ENCODE measurements around the gene CLNS1A.
"Not testable (repeated sequence)": the region's sequence is repeated elsewhere in the genome, so short reads cannot be mapped to it uniquely, and the experiment has no call there.

Gene CLNS1A, protein sequence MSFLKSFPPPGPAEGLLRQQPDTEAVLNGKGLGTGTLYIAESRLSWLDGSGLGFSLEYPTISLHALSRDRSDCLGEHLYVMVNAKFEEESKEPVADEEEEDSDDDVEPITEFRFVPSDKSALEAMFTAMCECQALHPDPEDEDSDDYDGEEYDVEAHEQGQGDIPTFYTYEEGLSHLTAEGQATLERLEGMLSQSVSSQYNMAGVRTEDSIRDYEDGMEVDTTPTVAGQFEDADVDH

DNA sequence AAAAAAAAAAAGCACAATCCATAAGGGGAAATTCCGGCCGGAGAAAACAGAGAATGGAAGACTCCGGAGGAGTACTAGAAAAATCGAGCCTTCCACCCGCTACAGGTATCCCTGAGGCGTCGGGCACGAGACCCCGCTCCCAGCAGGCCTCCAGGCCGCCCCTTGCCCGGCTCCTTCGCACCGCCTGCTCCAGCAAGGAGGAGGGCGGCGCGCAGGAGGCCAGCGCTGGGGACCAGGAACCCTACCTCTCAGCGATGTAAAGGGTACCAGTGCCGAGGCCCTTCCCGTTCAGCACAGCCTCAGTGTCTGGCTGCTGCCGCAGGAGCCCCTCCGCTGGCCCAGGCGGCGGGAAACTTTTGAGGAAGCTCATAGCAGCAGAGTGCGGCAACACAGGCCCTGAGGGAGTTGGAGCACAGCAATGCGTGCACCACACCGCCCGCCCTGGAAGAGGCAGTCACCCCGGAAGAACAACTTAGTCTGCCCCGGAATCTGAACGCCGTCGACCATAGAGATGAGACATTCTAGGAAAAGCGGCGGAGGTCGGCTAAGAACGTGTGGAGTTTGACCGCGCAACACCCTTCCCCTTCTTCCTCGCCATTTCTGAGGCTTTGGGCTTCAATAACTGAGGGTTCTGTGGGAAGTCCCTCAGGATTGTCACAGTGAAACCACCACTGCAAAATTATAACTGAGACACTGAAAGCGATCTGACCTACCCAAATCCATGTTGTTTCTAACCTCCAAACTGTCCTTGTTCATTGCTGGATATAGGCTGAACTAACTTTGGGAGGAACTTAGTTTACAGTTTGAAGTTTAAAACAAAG is at the start of gene CLNS1A:
CLNS1A (minus strand) TSS at position 450 of the 821 bp plus-strand sequence; CDS start at position 370, 80 bp downstream.
- peak; percentile 94 for DNase-seq (ENCODE audit: low spot score)

DNA sequence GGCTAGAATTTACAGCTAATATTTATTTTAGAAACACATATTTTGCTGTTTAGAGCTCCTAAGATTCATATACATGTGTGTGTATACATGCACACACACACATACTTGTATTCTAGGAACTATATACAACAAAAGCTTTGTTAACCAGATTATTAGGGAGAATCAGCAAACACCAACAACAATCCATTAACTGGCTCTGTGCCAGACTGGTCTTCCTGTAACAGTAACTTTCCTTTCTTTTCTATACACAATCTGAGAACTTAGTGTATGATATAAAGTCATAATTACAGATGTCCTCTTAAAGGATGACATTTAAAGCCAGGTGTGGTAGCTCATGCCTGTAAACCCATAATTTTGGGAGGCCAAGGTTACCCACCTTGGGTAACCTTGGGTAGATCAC is 49.5 kb upstream of the CLNS1A start:
- no peak for DNase-seq (ENCODE audit: low spot score)

DNA sequence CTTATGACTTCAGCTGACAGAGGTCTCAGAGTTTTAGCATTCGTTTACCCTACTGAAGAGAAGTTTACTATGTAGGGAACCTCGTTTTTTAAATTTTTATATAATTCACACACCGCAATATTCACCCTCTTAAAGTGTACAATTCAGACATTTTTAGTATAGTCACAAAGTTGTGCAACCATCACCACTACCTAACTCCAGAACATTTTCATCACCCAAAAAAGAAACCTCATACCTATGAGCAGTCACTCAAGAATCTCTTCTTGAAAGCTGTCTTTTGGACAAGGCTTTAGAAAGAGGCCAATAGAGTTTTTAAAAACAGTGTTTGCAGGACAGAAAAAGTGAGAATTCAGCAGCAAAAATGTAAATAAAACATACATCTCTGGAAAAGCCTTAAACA is 39.5 kb upstream of the CLNS1A start:
- DNase-seq (ENCODE audit: low spot score): no peak

DNA sequence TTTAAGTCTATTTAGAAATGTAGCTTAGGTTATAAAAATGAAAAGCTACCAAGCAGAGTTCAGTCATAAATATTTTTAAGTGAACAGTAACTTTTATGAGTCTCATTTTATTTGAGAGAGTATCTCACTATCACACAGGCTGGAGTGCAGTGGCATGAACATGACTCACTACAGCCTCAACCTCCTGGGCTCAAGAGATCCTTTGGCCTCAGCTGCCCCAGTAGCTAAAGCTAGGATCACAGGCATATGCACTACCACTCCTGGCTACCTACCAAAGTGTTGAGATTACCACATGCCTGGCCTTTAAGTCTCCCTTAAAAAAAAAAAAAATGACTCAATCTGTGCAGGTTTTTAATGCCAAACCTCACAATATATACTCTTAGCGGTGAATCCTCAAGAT is 34.7 kb upstream of the CLNS1A start:
- DNase-seq (ENCODE audit: low spot score): no peak

DNA sequence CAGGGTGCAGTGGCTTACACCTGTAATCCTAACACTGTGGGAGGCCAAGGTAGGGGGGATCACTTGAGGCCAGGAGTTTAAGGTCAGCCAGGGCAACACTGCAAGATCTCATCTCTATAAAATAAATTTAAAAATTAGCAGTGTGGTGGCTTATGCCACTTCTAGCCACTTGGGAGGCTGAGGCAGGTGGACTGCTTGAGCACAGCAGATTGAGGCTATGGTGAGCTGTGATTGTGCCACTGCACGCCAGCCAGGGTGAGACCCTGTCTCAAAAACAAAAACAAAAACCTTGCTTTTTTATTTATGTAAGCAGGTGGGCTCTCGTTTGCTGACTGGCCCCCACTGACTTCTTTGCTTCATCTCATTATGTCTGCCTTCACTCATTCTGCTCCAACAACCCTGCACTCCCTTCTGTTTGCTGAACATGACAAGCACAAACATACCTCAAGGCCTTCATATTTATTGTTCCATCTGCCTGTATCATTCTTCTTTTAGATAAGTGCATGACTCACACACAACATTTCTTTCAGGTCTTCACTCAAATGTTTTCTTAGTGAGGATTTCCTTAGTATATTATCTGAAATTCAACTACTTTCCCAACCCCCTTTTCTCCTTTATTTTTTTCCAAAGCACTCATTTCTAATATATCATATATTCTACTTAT is 32.4 kb upstream of the CLNS1A start:
- no peak for DNase-seq (ENCODE audit: low spot score)

DNA sequence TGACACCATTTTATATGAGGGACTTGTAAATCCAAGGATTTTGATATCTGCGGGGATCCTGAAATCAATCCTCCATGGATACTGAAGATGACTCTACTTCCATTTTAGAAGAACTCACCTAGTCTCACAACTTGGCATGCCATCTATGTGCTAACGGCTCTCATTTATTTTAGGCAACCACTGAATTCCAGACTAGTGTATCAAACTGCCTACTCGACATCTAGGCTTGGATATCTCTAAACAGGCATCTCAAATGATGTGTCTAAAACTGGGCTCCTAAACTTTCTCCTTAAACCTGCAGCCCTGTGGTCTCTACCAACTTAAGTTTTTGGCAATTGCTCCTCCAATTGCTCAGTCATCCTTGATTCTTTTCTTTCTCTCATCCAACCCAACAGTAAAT is 31.2 kb upstream of the CLNS1A start:
- no peak for DNase-seq (ENCODE audit: low spot score)

DNA sequence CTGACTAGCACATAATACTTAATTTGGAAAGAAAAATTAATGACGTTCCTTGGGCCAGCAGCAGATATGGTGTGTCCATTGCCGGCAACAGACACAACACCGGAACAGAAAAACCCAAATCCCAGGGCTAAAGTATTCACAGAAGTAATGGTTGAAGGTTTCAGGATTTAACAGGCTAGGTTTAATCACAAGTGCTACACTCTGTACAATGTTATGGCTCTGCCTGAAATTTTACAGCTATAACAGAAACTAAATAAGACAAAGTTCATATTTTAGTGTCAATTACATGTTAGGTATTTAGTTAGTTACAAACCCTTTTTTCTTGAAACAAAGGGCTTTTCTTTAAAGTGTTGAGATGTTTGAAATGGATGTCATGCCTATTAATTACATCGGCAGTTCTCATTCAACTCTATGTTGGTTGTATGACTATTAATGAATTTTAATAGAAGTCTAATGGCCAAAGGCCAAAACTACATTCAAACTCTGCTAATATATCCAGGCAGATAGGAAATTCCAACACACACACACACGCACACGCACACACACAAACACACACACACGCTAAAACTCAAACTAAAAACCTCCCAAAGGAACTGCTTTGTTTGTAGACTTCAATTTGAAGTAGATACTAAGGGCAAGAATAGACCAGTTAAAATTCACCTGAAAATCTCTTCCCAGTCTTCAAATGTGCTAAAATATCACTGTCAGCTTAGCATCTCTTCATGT is 27.8 kb upstream of the CLNS1A start:
- no peak for DNase-seq (ENCODE audit: low spot score)

DNA sequence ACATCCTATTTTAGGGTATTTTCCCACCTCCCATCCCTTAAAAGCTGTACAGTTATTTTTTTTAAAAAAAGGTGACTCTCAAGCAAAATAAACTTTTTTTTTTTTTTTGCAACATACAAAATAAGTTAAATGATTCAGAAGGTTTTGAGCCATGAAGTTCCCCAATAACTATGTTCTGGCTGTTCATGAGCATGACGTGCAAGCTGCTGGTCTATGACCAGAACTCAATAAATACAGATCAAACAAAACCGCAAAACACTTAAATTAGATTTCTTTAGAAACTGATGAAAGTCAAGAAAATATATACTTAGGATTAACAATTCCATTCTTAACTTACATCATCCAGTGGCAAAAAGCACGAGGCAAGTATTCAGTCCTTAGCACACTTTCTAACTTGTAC is 24.1 kb upstream of the CLNS1A start:
- DNase-seq (ENCODE audit: low spot score): peak; percentile 51

DNA sequence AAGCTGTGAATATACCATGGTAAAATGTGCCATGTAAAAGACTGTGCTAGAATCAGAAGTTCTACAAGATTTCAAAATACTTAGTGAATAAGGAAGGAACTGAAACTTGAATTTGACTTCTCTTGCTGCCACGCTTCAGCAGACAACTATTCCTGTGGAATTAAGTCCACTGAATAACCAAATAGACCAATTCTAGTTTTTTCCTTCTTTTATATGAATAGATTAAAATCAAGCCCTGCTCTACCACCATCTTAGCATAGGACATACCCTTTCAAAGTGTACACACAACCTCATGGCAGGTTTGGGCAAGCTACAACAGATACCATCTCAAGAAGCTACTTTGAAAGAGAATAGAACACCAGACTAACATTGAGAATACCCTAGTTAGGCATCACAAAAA is 23.4 kb upstream of the CLNS1A start:
- DNase-seq (ENCODE audit: low spot score): peak; percentile 57

DNA sequence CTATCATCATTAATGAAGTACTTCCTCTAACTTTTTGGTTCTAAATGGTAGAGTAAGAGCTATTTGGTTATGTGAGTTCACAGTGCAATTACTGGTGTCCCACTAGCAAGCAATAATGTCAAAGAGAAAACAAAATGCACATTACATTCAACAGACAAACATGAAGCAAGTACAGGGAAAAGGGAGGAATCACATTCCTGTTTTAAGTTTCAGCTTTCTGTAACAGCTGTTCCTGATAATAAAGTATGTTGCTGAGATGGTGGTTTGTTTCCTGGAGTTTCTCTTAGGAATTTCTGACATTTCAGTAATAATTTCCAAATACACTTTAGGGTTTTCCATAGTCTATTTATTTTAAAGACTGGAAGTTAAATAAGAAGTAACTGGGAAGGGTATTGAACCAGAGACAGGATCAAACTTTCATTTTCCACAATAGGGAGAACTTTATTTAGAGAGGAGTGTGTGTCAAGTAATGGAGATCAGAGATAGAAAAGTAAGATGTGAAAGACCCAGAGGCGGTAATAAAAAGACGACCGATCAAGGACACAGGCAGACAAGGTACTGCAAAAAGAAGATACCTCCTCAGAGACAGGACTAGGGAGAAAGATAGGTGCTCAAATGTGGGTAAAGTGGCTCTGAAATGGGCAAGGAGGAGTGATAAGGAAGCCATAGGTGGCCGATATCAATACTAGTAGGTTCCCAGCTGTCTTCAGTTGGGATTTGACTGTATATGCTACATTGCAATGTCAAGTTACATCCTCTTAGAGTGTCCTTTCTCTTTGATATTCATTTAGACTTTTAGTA is 20.8 kb upstream of the CLNS1A start:
- DNase-seq (ENCODE audit: low spot score): no peak

DNA sequence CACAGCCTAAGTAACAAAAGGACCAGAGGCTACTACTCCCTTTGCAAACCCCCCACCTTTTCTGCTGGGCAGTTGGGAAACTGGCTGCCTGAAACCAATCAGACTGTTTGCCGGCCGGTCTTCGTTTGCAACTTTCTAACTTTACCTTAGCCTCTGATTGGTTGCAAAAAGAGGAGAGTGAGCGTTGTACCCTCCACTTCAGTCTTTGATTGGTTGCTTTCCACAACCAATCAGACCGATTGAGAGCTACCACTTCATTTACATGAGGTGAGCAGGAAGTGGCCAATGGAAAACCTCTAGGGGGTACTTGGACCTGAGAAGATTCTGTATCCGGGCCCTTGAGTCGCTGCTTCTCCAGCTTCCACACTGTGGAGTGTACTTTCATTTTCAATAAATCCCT is 18.8 kb upstream of the CLNS1A start:
- DNase-seq (ENCODE audit: low spot score): no peak

DNA sequence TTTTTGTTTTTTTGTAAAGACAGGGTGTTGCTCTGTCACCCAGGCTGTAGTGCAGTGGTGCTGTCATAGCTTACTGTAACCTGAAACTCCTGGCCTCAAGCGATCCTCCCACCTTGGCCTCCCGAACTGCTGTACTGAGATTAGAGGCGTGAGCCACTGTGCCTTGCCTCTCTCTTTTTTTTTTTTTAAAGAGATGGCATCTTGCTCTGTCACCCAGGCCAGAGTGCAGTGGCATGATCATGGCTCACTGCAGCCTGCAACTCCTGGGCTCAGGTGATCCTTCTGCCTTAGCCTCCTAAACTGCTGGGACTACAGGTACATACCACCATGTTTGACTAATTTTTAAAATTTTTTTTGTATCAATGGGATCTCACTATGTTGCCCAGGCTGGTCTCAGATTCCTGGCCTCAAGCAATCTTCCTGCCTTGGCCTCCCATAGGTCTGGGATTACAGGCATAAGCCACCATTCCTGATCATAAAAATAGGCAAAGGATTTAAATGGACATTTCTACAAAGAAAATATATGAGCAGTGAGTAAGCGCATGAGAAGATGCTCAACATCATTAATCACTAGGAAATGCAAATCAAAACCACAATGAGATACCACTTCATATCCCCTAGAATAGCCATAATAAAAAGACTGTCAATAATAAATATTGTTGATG is 17.3 kb upstream of the CLNS1A start:
- no peak for DNase-seq (ENCODE audit: low spot score)

DNA sequence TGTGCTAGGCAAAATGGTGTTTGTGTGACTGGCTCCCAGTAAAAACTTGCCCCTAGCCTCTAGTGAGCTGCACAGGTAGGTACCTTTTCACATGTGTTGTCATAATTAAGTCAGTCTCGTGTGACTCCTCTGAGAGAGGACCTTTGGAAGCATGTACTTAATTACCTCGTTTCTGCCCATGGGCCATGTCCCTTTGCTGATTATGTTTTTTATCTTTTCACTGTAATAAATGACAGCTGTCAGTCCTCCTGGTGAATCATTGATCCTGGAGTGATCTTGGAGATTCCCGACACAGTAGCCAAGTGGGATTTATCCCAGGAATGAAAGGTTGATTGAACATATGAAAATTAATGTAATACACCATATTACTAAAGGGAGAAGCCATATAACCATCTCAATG is 12.5 kb upstream of the CLNS1A start:
- DNase-seq (ENCODE audit: low spot score): no peak

DNA sequence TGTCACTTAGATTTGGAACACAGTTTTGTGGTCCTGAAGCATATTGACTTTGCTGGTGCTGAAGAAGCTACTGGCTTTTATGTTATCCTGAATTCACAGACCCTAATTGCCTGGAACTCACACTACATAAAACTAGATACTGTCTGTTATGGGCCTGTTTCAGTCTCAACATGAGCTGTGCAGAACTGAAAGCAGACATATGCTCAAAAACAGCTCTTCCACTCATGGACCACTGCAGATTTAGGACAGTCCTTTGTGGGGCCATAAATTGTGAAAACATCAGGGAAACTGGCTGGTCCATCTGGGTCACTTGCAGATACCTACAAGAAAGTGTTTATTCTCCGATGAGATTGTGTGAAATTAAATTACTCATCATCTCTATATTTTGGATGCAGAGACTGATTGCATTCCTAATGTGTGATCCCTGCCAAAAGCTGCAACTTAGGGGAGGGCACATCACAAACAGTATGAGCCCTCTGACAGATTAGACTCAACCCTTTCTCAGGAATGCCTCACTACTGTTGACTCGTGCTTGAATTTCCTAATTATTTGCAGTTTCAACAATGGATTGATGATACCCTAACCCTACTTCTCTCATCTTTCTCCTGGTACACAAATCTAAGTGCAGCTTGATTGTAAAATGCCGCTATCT is 10.2 kb upstream of the CLNS1A start:
- DNase-seq (ENCODE audit: low spot score): no peak

DNA sequence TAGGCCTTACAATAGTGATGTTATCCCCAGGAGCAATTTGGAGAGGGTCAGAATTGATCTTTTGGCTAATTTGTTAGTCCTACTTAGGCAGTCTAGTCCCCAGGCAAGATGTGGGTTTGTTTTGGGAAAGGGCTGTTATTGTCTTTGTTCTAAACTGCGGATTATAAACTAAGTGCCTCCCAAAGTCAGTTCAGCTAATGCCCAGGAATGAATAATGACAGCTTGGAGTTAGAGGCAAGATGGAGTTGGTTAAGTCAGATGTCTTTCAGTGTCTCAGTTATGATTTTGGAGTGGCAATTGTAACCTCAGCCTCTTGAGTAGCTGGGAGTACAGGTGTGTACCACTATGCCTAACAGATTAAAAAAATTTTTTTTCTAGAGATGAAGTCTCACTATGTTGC is 7.3 kb upstream of the CLNS1A start:
- DNase-seq (ENCODE audit: low spot score): no peak

DNA sequence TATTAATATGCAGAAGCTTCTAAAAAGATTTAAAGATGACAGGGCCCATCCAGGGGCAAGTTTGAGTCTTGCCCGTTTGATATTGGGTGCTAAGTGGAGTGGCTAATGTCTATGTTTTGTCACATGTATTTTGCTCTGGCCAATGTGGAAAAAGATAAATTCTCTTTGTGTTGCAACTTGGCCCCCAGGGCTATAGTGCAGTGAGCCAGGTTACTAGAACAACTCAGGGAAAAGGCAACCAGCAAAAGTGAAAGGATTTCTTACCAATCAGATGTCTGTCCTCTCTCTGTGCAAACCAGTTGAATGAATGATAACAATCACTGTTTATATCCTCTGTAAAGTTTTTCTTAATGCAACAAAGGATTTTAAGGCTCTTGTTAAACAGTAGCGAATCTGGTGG is 4.6 kb upstream of the CLNS1A start:
- DNase-seq (ENCODE audit: low spot score): no peak

DNA sequence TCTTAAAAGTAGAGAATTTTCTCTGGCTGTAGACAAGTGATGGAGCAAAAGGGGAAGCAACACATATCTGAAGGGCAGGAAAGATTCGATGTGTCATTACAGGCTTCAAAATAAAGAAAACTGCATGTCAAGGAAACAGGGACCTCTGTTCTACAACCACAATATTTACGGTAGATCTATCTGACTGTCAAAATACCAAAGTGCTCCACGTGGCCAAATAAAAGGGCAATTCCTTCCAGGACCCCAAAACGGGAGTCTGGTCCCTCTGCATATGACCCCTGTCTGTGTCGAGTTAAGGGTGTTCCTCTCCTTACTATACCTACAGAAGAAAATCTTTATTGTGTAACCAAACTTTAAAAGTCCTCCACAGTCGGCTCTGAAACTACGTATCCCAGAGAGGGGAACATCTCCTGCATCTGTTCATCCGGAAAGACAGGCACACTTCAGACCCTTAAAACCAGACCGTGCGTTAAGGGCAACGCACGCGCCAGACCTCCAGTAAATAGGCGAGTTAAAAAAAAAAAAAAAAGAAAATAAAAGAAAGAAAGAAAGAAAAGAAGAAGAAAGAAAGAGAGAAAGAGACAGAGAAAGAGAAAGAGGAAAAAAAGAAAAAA is 756 bp downstream of the CLNS1A start:
- DNase-seq (ENCODE audit: low spot score): peak; percentile 47

DNA sequence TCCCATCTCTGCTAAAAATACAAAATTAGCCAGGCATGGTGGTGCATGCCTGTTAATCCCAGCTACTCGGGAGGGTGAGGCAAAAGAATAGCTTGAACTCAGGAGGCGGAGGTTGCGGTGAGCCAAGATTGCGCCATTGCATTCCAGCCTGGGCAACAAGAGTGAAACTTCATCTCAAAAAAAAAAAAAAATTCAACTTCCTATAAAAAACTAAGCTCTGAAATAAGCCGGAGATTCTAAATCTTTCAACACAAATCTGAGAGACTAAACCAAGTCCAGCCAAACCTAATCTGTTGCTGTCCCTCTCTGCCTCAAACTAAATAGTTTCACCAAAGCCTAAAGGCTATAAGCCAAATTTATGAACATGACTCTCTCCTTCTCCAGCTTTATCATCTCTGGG is 3.7 kb downstream of the CLNS1A start:
- not testable (repeated sequence) for DNase-seq (ENCODE audit: low spot score)

DNA sequence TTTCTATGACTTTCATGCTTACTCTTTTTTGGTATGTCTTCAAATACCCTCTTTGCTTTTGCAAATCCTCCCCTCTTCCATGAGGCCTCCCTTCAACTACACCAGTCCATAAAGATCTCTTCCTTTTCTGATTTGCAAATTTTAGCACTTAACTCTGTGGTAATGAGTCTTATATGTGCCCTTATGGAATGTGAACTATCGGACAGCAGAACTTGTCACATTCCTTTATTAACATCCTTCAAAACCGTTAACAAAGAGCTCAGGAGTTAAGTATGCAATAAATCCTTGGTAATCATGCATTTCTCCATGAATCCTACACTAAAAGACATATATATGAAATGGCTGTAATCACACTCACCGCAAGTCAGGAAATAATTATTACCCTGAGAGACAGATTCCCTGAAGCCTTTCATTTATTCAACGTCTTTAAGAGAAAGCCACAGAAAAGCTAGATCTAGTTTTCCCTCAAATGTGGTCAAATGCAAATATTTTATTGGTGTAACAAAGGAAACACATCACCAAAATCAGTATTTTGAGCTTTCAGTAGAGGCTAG is 7.4 kb downstream of the CLNS1A start:
- no peak for DNase-seq (ENCODE audit: low spot score)
